ENCODE results near the gene SSNA1.

DNA sequence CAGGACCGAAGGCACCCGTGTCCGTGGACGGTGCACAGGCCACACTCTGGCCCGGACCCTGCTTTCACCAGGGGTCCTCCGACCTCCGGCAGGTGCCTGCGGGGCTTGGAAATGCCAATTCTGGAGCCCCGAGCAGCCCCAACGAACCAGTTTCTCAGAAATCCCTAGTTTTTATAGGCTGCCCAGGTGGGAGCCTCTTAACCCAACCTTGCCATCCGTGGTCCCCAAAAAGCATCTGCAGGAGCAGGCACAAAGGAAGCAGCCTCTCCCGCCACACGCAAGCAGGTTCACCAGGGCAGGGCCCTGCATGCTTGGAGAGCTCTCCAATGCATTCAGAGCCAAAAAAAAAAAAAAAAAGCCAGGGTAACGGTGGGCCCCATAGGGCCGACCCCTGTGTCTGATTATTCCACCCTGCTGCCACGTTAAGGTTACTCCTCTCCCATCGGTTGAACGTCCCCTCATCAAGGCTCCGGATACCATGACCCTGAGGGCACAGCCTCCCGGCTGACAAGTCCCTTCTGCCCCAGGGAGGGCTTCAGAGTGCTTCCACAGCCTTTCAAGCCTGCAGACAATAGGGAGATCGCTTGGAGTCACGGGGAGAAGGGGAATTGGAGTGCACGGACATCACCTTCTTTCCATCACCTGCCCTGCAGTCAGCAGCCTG, 12.9 kb downstream of the SSNA1 start:
- TF ChIP-seq CTCF (IDR thresholded peaks at IDR 0.05; ENCODE audit: poor library complexity) (no peak), EZH2 (IDR thresholded peaks at IDR 0.05; ENCODE audit: borderline replicate concordance) (no peak)

Data from hepatocyte (in vitro differentiated cells).